IMR-90 (cell line): Measurements from ENCODE around the gene DCUN1D3. TPM values are rescaled to one million over a fixed set of nuclear protein-coding genes. Genes with fewer than 3 reads are reported as not detected.
"Not testable (repeated sequence)": the region's sequence is repeated elsewhere in the genome, so short reads cannot be mapped to it uniquely, and the experiment has no call there.

Experiments
- ATAC-seq: fragments of 200-7000 bp; cut with Tn5 transposase; 2 replicates; pipeline ENCODE4 v1.9.1; 2020; ENCODE audit warnings: low read depth, mild to moderate bottlenecking, moderate library complexity
- BruUV-seq: library from RNA; stranded (reverse); fragments of 400-500 nt; replicated peaks from 2 replicates; lab custom pipeline; 2021; lab: Mats Ljungman, UMichigan
- CTCF ChIA-PET: fragments of 300-600 bp; formaldehyde crosslinking; extraction: SDS; loops from one replicate; lab custom pipeline; 2021; ENCODE audit warnings: antibody characterized with exemption; lab: Yijun Ruan, JAX
- POLR2A ChIA-PET: fragments of 300-600 bp; sonication (Branson Sonifier 250); formaldehyde crosslinking; loops from one replicate; lab custom pipeline; 2022; ENCODE audit warnings: antibody characterized with exemption; ENCODE audit not compliant: unreplicated experiment; lab: Charles Lee
- DNase-seq: peaks from one replicate; pipeline ENCODE4 v3.0.0; 2013
- H2AFZ ChIP-seq: replicated peaks from 2 replicates; pipeline ENCODE3; 2013; ENCODE audit warnings: low read length, mild to moderate bottlenecking; ENCODE audit not compliant: poor library complexity
- H2AK5ac ChIP-seq: 2 replicates; pipeline ENCODE4 v1.6.1; 2013; ENCODE audit warnings: low read depth, low read length, inconsistent platforms
- H2AK9ac ChIP-seq: replicated peaks from 2 replicates; pipeline ENCODE3; 2013; ENCODE audit warnings: mild to moderate bottlenecking, low read depth, low read length, moderate library complexity; ENCODE audit not compliant: poor library complexity
- H2BK120ac ChIP-seq: 2 replicates; pipeline ENCODE4 v1.6.1; 2013; ENCODE audit warnings: low read depth, low read length, inconsistent platforms
- H2BK15ac ChIP-seq: 3 replicates; pipeline ENCODE4 v1.6.1; 2013; ENCODE audit warnings: low read depth, low read length, inconsistent platforms
- H2BK20ac ChIP-seq: 2 replicates; pipeline ENCODE4 v1.6.1; 2013; ENCODE audit warnings: low read depth, mild to moderate bottlenecking, inconsistent platforms, low read length, moderate library complexity
- H2BK5ac ChIP-seq: 2 replicates; pipeline ENCODE4 v1.6.1; 2013; ENCODE audit warnings: mild to moderate bottlenecking, low read depth, low read length, inconsistent platforms; ENCODE audit not compliant: poor library complexity, severe bottlenecking
- H3K14ac ChIP-seq: replicated peaks from 2 replicates; pipeline ENCODE4 v1.6.1; 2013; ENCODE audit warnings: low read depth, low read length, inconsistent platforms
- H3K18ac ChIP-seq: 2 replicates; pipeline ENCODE4 v1.6.1; 2013; ENCODE audit warnings: low read depth, low read length, control low read depth
- H3K23ac ChIP-seq: 2 replicates; pipeline ENCODE4 v1.6.1; 2013; ENCODE audit warnings: low read depth, low read length, inconsistent platforms
- H3K27ac ChIP-seq: 2 replicates; pipeline ENCODE4 v1.5.1; 2013; ENCODE audit warnings: mild to moderate bottlenecking, control low read depth, low read length; ENCODE audit not compliant: insufficient read depth
- H3K27me3 ChIP-seq: 2 replicates; pipeline ENCODE4 v1.6.1; 2013; ENCODE audit warnings: low read length; ENCODE audit not compliant: control insufficient read depth, insufficient read depth
- H3K36me3 ChIP-seq: 2 replicates; pipeline ENCODE4 v1.6.1; 2013; ENCODE audit warnings: low read length, mixed read lengths; ENCODE audit not compliant: control insufficient read depth, insufficient read depth
- H3K4ac ChIP-seq: 2 replicates; pipeline ENCODE4 v1.6.1; 2013; ENCODE audit warnings: low read depth, low read length, inconsistent platforms
- H3K4me1 ChIP-seq: 2 replicates; pipeline ENCODE4 v1.6.1; 2013; ENCODE audit warnings: low read length, mixed read lengths; ENCODE audit not compliant: control insufficient read depth, insufficient read depth
- H3K4me2 ChIP-seq: 2 replicates; pipeline ENCODE4 v1.6.1; 2013; ENCODE audit warnings: low read depth, mild to moderate bottlenecking, control low read depth, low read length, moderate library complexity
- H3K4me3 ChIP-seq: 2 replicates; pipeline ENCODE4 v1.5.1; 2013; ENCODE audit warnings: low read depth, mild to moderate bottlenecking, control low read depth, low read length, moderate library complexity; ENCODE audit not compliant: insufficient read depth
- H3K56ac ChIP-seq: 2 replicates; pipeline ENCODE4 v1.6.1; 2013; ENCODE audit warnings: low read length, inconsistent platforms; ENCODE audit not compliant: insufficient read depth; ENCODE audit errors: extremely low read depth
- H3K79me1 ChIP-seq, 2 experiments: 2 replicates each; pipeline ENCODE4 v1.6.1; 2013; ENCODE audit warnings: low read length in 2 of 2, inconsistent platforms in 1 of 2, low read depth in 1 of 2
- H3K9ac ChIP-seq: 2 replicates; pipeline ENCODE4 v1.6.1; 2013; ENCODE audit warnings: low read depth, low read length, control low read depth
- H3K9me1 ChIP-seq: 2 replicates; pipeline ENCODE4 v1.6.1; 2013; ENCODE audit warnings: low read length, inconsistent platforms; ENCODE audit not compliant: insufficient read depth
- H3K9me3 ChIP-seq: 2 replicates; pipeline ENCODE4 v1.6.1; 2013; ENCODE audit warnings: low read length; ENCODE audit not compliant: control insufficient read depth, insufficient read depth
- H4K20me1 ChIP-seq: 2 replicates; pipeline ENCODE4 v1.6.1; 2013; ENCODE audit warnings: low read length, inconsistent platforms; ENCODE audit not compliant: insufficient read depth
- H4K5ac ChIP-seq: 2 replicates; pipeline ENCODE4 v1.6.1; 2013; ENCODE audit warnings: mild to moderate bottlenecking, low read depth, low read length, control low read depth
- H4K8ac ChIP-seq, 2 experiments: 2 replicates each; pipeline ENCODE4 v1.6.1; 2013; ENCODE audit warnings: low read depth in 2 of 2, low read length in 2 of 2, control low read depth in 1 of 2, inconsistent platforms in 1 of 2
- H4K91ac ChIP-seq: 2 replicates; pipeline ENCODE4 v1.6.1; 2013; ENCODE audit warnings: low read depth, low read length, inconsistent platforms; ENCODE audit not compliant: insufficient read depth
- WGBS, 2 experiments: methylation state at CpG; one replicate each; pipeline versions ENCODE4 v1.1.5 to v1.1.7; 2013; ENCODE audit warnings: missing lambda C conversion rate in 2 of 2; ENCODE audit not compliant: insufficient read length in 1 of 2; ENCODE audit errors: extremely low coverage in 2 of 2; 5-methylcytosine and 5-hydroxymethylcytosine counted together
- dilution Hi-C: fragments of 300-500 bp; cut with HindIII; formaldehyde crosslinking; loops from one replicate; pipeline ENCODE4 v1.14.3; 2018; ENCODE audit warnings: low sequenced_read_pairs; ENCODE audit not compliant: unreplicated experiment
- in situ Hi-C: fragments of 300-500 bp; cut with MboI; formaldehyde crosslinking; loops from 3 replicates; pipeline ENCODE4 v1.14.3; 2019; ENCODE audit warnings: low sequenced_read_pairs, inconsistent platforms, mixed read lengths
- intact Hi-C: fragments of 100-400 bp; cut with micrococcal nuclease; formaldehyde crosslinking; loops from 2 replicates; pipeline ENCODE4 v1.10.0; 2022
- polyA plus RNA-seq, 3 experiments: library from polyadenylated mRNA; depleted of rRNA; stranded (reverse); fragments of >200 nt; gene quantifications; 2 replicates each; pipeline ENCODE4 v1.2.3, GENCODE V29; 2012; ENCODE audit warnings: low replicate concordance in 1 of 3
- total RNA-seq: library from RNA; depleted of rRNA; stranded (reverse); fragments of >200 nt; gene quantifications from 2 replicates; pipeline ENCODE4 v1.2.3, GENCODE V29; 2012

The DCUN1D3 gene
- total and polyA plus RNA-seq, 2 of the 4 experiments (the other 2 are of a cell fraction) = 8.1 to 42.3 TPM

- H2BK120ac ChIP-seq, H3K56ac ChIP-seq, in situ Hi-C loops, H3K27ac ChIP-seq, H3K36me3 ChIP-seq, BruUV-seq, H3K4me2 ChIP-seq, H2BK20ac ChIP-seq, H3K14ac ChIP-seq, H4K5ac ChIP-seq, H4K8ac ChIP-seq, H3K18ac ChIP-seq, H2BK15ac ChIP-seq, H3K4ac ChIP-seq, H2BK5ac ChIP-seq, H3K9ac ChIP-seq, H3K79me1 ChIP-seq, CTCF ChIA-PET, H3K4me3 ChIP-seq, H2AK5ac ChIP-seq, H2AFZ ChIP-seq, ATAC-seq, DNase-seq, POLR2A ChIA-PET, H3K9me3 ChIP-seq, H3K9me1 ChIP-seq, dilution Hi-C loops, H3K23ac ChIP-seq, H2AK9ac ChIP-seq, H4K91ac ChIP-seq, H4K20me1 ChIP-seq, H3K4me1 ChIP-seq, H3K27me3 ChIP-seq: not testable (repeated sequence)
- WGBS, 2 experiments = no CpG with 5 or more reads among the region's 11 CpGs
- intact Hi-C loops = loop anchor here (5.0 kb wide), 1 partner anchor 93 kb away; no protein-coding TSS in a partner anchor
These were observed 45.4 kb upstream of the DCUN1D3 start for GRCh38 chr16:20945575-20945875.
